PC-3 (cell line): ENCODE measurements around the gene KCNG2. TPM values are rescaled to one million over a fixed set of nuclear protein-coding genes. Genes with fewer than 3 reads are reported as not detected.

Source experiments
- ATAC-seq: fragments of 200-7000 bp; cut with Tn5 transposase; 2 replicates; pipeline ENCODE4 v1.9.1; 2020; ENCODE audit warnings: mild to moderate bottlenecking, moderate library complexity
- BruUV-seq: library from RNA; stranded (reverse); fragments of 400-500 nt; replicated peaks from 2 replicates; lab custom pipeline; 2021; lab: Mats Ljungman, UMichigan
- CTCF ChIA-PET: fragments of 300-600 bp; sonication (Branson Sonifier 250); formaldehyde crosslinking; loops from one replicate; lab custom pipeline; 2022; ENCODE audit warnings: antibody characterized with exemption; lab: Charles Lee
- POLR2A ChIA-PET: fragments of 300-600 bp; sonication (Branson Sonifier 250); formaldehyde crosslinking; loops from one replicate; lab custom pipeline; 2022; ENCODE audit warnings: antibody characterized with exemption; ENCODE audit not compliant: unreplicated experiment; lab: Charles Lee
- DNase-seq: peaks from one replicate; pipeline ENCODE4 v3.0.0-alpha.2; 2015
- H2AFZ ChIP-seq: fragments of 300-600 bp; sonication (generic); 2 replicates; pipeline ENCODE4 v1.6.0; 2016; ENCODE audit warnings: antibody characterized with exemption, low read length
- H3F3A ChIP-seq: fragments of 300-600 bp; sonication (generic); one replicate; pipeline ENCODE4 v1.6.0; 2017; ENCODE audit warnings: antibody characterized with exemption, low read length, control low read depth, mild to moderate bottlenecking; ENCODE audit not compliant: unreplicated experiment
- H3K27ac ChIP-seq: fragments of 300-600 bp; sonication (generic); 2 replicates; pipeline ENCODE4 v1.5.1; 2016; ENCODE audit warnings: mild to moderate bottlenecking, low read length
- H3K27me3 ChIP-seq: fragments of 300-600 bp; sonication (generic); 2 replicates; pipeline ENCODE4 v1.6.1; 2016; ENCODE audit warnings: low read length, mixed read lengths
- H3K36me3 ChIP-seq: fragments of 300-600 bp; sonication (generic); 2 replicates; pipeline ENCODE4 v1.6.1; 2016; ENCODE audit warnings: low read depth, mixed run types, low read length, mixed read lengths
- H3K4me1 ChIP-seq: fragments of 300-600 bp; sonication (generic); 2 replicates; pipeline ENCODE4 v1.5.1; 2016; ENCODE audit warnings: low read length; ENCODE audit not compliant: insufficient read depth
- H3K4me2 ChIP-seq: fragments of 300-600 bp; sonication (generic); 2 replicates; pipeline ENCODE4 v1.6.0; 2016; ENCODE audit warnings: low read length
- H3K4me3 ChIP-seq: fragments of 300-600 bp; sonication (generic); 2 replicates; pipeline ENCODE4 v1.5.1; 2016; ENCODE audit warnings: mild to moderate bottlenecking, low read length, mixed read lengths
- H3K79me2 ChIP-seq: fragments of 300-600 bp; sonication (generic); 2 replicates; pipeline ENCODE4 v1.6.1; 2017; ENCODE audit warnings: low read length, mixed read lengths
- H3K9ac ChIP-seq: fragments of 300-600 bp; sonication (generic); 2 replicates; pipeline ENCODE4 v1.6.0; 2016; ENCODE audit warnings: mild to moderate bottlenecking, low read length
- H3K9me2 ChIP-seq: fragments of 300-600 bp; sonication (generic); replicated peaks from 2 replicates; pipeline ENCODE4 v1.6.1; 2016; ENCODE audit warnings: mixed run types, low read length, mixed read lengths
- H3K9me3 ChIP-seq: fragments of 300-600 bp; sonication (generic); 2 replicates; pipeline ENCODE4 v1.6.1; 2016; ENCODE audit warnings: low read length, mixed read lengths
- H4K20me1 ChIP-seq: fragments of 300-600 bp; sonication (generic); 2 replicates; pipeline ENCODE4 v1.6.1; 2016; ENCODE audit warnings: low read length, mixed read lengths
- CTCF ChIP-seq: fragments of 300-600 bp; sonication (generic); conservative IDR thresholded peaks from 2 replicates; pipeline ENCODE4 v1.5.1; 2017; ENCODE audit warnings: antibody characterized with exemption, low read depth, mild to moderate bottlenecking, low read length
- EZH2 ChIP-seq: fragments of 300-600 bp; sonication (generic); IDR thresholded peaks from one replicate; pipeline ENCODE4 v1.6.1; 2017; ENCODE audit warnings: antibody characterized with exemption, mild to moderate bottlenecking, low read length; ENCODE audit not compliant: unreplicated experiment
- EZH2phosphoT487 ChIP-seq: fragments of 300-600 bp; sonication (generic); IDR thresholded peaks from 2 replicates; pipeline ENCODE4 v1.6.1; 2018; ENCODE audit warnings: mild to moderate bottlenecking, antibody characterized with exemption, low read length, borderline replicate concordance
- intact Hi-C: fragments of 100-400 bp; cut with micrococcal nuclease; formaldehyde crosslinking; loops from 2 replicates; pipeline ENCODE4 v1.9.0; 2023
- total RNA-seq: library from RNA; depleted of rRNA; stranded (reverse); fragments of >200 nt; gene quantifications from 2 replicates; pipeline ENCODE4 v1.2.3, GENCODE V29; 2014

Gene KCNG2
- total RNA-seq, 1 experiment from 2014 or later = not detected

GRCh38 chr18:79890674-79891073 lies 92.9 kb downstream of the KCNG2 start:
- H3K4me3 ChIP-seq = no peak overlapping the region
- H3K27ac ChIP-seq = no peak overlapping the region
- BruUV-seq = no TSS peak
- no peak overlapping the region for H2AFZ ChIP-seq
- ChIA-PET POLR2A (no interaction called here), CTCF (no interaction called here)
- no peaks in the 10 kb centered on the region for H3K4me1 ChIP-seq
- no peaks in the 10 kb centered on the region for H3K79me2 ChIP-seq
- H3F3A ChIP-seq = no peaks in the 10 kb centered on the region
- DNase-seq (no peak), ATAC-seq (no peak)
- H3K27me3 ChIP-seq = no peaks in the 10 kb centered on the region
- no peaks in the 10 kb centered on the region for H4K20me1 ChIP-seq
- intact Hi-C loops = no loop called here
- no peaks in the 10 kb centered on the region for H3K9me3 ChIP-seq
- no peak overlapping the region for H3K4me2 ChIP-seq
- no peak for TF ChIP-seq EZH2
- no peaks in the 10 kb centered on the region for H3K36me3 ChIP-seq
- H3K9ac ChIP-seq = no peak overlapping the region
- no peaks in the 10 kb centered on the region for H3K9me2 ChIP-seq

GRCh38 chr18:79896738-79897137 lies 99.0 kb downstream of the KCNG2 start:
- Histone ChIP-seq H3K4me3 (no peak overlapping the region), H3K9ac (no peak overlapping the region), H2AFZ (no peak overlapping the region), H3K4me2 (no peak overlapping the region), H4K20me1 (no peaks in the 10 kb centered on the region), H3K36me3 (no peaks in the 10 kb centered on the region), H3K9me3 (peaks cover 19% of the 10 kb centered on the region; the same call in 1 of the 2 replicates), H3K9me2 (no peaks in the 10 kb centered on the region), H3F3A (no peaks in the 10 kb centered on the region), H3K4me1 (no peaks in the 10 kb centered on the region), H3K27me3 (no peaks in the 10 kb centered on the region), H3K79me2 (no peaks in the 10 kb centered on the region), H3K27ac (no peak overlapping the region)
- no peak for DNase-seq
- ATAC-seq = no peak
- TF ChIP-seq EZH2phosphoT487 (no peak), CTCF (no peak), EZH2 (no peak)
- CTCF ChIA-PET = no interaction called here
- POLR2A ChIA-PET = no interaction called here
- intact Hi-C loops = no loop called here
- BruUV-seq = no TSS peak

- POLR2A ChIA-PET = no interaction called here
Measured at GRCh38 chr18:79897940-79898625, 100.3 kb downstream of the KCNG2 start.

More at GRCh38 chr18:79897940-79898625, 100.3 kb downstream of the KCNG2 start:
- no TSS peak for BruUV-seq
- Histone ChIP-seq H4K20me1 (no peaks in the 10 kb centered on the region), H3K9me2 (no peaks in the 10 kb centered on the region), H3K79me2 (no peaks in the 10 kb centered on the region), H3K4me1 (no peaks in the 10 kb centered on the region), H3K27ac (no peak overlapping the region), H3K4me2 (no peak overlapping the region), H3K9me3 (peaks cover 19% of the 10 kb centered on the region; the same call in 1 of the 2 replicates), H3K36me3 (no peaks in the 10 kb centered on the region), H3K27me3 (no peaks in the 10 kb centered on the region), H3F3A (no peaks in the 10 kb centered on the region), H2AFZ (no peak overlapping the region), H3K4me3 (no peak overlapping the region), H3K9ac (no peak overlapping the region)
- intact Hi-C loops = no loop called here
- DNase-seq = no peak
- no peak for ATAC-seq
- CTCF ChIA-PET = no interaction called here
- TF ChIP-seq EZH2phosphoT487 = no peak
- TF ChIP-seq CTCF = no peak
- TF ChIP-seq EZH2 = no peak
